GM19099 (cell line): ENCODE measurements around the gene PRKAG2.

Experiments
- POLR2A ChIP-seq: IDR thresholded peaks from 3 replicates; pipeline ENCODE4 v1.6.1; 2011; ENCODE audit warnings: low read depth; ENCODE audit not compliant: insufficient read length; ENCODE audit errors: extremely low read depth

The PRKAG2 gene

DNA sequence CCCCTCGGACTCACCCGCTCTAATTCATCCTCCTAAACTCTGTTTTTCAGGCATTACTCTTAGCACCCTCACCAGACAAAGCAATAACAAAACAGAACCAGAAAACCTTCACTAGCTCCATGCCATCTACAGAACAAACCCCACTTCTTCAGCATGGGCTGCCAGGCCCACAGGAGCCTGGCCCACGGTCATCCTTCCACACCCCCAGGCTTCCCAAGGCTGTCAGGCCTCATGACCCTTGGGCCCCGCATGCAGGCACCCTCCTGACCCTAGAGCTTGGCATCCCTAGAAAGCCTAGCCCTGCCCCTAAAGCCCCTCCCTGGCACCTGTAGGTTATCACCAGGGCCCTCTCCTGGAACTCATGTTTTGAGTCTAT, 59.6 kb downstream of the PRKAG2 start:
- no peak for TF ChIP-seq POLR2A

DNA sequence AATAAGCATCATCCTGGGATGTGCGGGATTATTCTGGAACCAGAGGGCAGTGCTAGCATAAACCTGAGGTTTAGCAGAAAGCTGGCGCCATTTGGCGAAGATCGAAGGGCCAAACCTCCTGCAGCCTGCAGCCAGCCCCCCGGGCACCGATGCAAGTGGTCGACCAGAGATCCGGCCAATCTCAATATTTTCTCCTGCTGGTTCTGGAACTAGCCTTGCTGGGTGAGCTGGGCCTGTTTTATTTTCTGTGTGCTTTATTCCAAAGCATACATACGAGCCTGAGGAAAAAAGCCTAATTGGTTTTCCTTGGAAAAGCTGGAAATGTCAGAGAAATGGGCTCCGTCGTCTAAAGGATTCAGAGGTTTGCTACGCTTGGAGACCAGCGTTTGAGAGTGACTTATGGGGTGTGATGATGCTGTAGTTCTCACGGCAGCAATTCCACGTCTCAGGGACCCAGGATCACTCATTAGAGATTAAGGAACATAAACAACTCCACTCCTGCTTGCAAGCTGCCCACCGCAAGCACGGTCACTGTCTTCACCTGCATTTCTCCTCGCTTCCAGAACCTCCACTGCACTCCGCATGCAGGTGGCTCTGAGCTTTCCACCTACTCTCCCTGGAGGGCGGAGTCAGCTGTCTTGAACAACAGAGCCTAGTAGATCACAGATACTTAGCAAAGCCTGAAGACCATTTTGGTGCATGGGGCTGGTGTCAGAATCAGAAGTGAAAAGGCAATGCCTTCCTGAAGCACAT, 60.2 kb downstream of the PRKAG2 start:
- no peak for TF ChIP-seq POLR2A

DNA sequence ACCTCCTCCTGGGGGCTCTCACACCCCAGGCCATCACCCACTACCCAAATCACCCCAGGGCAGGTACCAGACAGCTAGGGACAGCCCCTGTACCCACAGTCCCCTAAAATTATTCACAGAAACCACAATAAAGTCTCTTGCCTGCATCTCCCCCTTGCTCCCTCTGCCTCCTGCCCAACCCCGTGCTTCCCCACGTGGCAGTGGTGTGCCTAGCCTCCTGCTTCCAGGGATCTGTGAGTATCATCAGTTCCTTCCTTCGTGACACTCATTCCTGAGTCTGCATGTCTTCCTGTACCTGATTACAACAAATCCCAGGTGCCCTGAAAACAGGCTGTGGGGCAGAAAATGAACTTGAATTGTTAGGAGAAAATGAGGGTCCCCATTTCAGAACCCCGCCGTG, 61.5 kb downstream of the PRKAG2 start:
- TF ChIP-seq POLR2A: no peak

DNA sequence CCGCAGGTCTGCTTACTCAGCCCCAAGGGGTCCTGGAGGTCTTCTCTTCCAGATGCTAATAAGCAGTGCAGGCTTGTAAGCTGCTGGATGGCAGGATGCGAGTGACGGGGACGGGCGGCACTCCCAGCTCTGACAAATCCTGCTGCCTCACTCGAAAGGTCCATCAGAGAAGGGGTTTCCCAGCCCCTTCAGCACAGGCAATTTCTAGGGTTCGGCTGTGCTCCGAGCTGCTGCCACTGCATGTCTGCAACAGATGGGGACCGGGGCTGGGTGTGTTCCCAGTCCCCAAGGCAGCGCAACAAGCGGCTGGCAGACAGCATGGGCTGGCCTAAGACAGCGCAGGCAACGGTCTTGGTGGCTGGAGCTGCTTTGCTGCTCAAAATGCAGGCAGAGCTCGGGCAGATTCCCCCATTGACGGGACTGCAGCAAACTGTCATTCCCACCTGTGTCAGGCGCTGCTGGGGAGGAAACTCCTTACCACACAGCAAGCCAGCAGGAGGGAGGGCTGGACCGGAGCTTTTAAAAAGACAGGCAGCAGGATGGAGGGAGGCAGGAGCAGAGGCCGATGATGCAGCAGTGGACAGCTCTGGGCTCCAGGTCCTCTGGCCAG, 62.4 kb downstream of the PRKAG2 start:
- no peak for TF ChIP-seq POLR2A

DNA sequence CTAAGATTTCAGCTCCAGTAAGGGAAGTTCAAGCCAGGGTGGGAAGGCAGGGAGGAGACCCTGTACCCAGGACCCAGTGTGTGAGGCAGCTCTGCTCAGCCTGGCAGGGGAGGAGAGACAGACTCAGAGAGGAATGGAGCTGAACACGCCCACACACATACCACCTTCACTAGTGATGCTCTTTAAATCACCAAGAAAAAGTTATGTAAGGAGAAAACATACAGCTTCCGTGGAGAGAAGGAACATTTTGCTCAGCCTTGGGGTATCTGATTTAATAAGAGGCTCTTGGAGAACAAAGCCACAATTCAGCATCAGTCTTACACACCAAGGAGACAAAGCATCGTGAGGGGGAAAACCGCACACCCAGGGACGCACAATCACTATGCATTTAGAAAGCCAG, 62.9 kb downstream of the PRKAG2 start:
- no peak for TF ChIP-seq POLR2A

DNA sequence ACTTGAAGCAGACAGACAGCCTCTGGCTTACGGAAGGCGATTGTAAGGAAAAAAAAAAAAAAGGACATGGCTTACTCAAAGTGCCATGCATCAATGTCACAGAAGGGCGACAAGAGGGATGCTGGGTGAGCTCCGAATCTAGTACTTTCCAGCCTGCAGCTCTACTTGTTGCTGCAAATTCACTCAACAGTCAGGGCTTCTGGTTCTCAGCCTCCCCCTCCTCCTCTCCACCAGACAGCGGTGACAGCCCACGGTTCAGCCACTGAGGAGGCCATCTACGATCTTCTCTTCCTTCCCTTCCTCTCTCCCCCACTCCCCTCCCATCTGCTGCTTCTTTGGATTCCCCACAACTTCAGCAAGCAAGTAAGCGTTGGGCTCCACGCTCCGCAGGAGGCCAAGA, 63.5 kb downstream of the PRKAG2 start:
- TF ChIP-seq POLR2A: no peak

DNA sequence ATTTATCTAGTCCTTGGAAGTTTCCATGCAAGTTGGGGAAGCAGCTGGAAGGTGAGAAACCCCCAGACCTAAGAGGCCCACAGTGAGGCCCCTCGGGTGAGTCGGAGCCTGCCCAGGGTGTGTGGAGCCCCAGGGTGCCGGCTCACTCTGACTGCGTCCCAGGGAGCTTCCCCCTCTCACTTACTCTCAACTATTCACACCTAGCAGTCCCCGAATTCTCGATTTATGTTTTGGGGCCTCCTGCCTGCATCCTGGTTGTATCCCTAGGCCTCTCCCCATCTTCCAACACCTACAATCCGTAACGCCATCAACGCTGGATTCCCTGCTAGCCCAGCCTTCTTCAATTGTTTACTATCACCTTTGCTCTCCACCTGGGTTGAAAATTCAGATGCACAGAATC, 63.9 kb downstream of the PRKAG2 start:
- TF ChIP-seq POLR2A: no peak

DNA sequence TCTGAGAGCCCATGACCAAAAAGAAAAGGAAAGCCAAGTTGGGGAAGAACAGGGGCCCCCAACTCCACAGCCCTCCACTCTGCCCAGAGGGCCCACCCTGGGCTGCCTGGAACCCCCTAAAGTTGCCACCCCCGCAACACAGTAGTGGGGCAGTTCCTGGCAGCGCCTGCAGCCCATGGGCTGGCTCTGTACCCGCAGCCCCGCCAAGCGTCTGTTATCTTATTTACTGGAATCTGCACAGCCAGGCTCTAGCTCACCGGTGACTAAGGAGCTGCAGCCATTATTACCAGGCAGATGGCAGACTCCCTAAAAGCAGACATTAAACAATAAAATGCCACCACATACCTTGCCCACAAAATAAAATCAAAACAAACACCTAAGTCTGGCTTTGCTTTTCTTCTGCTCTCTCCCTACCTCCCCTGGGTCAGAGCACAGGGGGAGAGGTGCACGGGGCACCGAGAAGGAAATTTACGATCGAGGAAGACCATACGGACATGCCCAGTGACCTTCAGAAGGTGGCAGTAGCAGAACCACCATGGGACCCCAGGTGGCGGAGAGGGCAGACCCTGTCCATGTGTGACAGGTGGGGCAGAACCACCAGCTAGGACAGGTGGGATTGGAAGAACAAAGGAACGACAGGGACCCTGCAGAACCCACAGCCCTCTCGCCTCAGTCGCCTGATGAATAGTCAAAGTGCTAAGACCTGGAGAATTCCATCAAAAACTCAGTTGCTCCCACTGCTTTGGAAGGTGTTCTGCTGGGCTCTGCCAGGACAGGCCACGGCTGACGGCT, 66.3 kb downstream of the PRKAG2 start:
- no peak for TF ChIP-seq POLR2A

DNA sequence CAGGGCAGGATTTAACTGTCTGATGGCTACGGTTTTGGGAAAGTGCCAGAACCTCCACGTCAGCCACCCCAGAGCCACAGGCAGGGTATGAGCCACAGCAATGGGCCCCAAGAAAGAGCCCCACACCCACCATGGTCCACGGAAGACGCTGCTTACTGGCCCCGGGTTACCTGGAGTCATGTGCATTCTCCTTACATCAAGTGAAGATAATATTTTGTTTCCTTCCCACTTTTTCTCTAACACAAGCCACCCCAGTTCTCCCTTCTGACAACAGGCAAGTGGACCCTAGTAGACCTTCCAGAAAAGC, 67.1 kb downstream of the PRKAG2 start:
- no peak for TF ChIP-seq POLR2A

DNA sequence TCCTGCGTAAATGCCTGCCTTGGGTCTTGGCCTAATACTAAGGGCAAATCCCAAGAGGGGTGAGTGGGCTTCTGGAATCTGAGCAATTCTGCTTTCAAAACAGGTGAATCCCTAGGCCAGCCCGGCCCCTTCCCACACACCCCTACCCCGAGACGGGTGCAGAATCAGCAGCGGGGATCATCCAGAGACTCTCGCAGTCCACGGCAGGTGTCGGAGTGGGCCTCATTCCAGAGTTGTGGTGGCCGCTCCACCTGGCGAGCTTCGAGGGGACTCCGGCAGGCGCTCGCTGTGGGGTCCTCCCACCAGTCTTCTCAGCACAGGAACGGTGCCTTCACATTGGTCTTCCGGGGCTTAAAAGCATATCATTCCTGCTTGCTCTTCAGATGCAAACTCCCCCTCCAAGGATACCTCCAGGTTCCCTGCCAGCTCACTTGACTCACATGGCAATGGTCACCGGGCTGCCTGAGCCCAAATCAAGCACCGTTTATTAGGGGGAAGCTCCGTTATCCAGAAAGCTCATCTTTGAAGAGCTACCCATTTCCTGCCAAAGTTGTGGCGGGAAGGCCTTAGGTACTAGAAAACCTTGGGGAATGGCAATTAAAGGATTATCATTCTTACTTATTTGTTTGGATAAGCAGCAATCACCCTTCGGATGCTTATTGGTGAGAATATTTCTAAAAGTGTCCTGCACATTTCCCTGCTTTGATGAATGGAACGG, 67.6 kb downstream of the PRKAG2 start:
- TF ChIP-seq POLR2A: no peak

DNA sequence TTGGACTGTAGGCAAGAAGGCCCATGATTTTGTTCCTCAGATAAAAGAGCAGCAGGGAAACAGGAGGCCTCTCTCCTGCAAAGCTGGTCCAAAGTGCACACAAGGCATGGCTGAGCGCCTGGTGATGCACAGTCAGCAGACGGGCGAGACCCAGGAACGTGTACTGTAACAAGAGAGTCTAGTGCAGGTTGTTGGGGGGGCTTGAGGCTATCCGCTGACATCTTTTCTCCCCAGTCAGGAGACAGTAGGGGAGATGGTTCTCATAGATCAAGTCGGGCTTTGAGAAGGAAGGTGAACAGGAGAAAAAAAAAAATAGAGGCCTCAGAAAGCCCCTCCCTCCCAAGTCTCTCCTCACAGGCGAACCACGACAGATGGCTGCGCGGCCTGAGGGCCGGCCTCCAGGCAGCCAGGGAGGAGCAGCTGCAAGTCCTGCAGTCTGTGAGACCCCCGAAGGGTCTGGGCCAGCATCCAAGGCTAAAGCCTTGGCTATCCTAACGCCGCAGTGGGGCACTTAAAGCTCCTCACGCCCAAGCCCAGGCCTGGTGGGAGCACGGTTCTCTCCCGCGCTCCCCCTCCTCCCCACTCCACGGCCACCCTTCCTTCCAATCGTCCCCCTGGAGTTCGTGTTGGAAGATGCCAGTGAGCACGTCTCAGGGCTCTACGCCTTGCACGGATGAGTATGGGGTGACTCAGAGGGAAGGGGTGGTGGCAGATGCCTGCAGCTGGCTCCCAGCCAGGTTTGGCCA, 68.3 kb downstream of the PRKAG2 start:
- TF ChIP-seq POLR2A: no peak

DNA sequence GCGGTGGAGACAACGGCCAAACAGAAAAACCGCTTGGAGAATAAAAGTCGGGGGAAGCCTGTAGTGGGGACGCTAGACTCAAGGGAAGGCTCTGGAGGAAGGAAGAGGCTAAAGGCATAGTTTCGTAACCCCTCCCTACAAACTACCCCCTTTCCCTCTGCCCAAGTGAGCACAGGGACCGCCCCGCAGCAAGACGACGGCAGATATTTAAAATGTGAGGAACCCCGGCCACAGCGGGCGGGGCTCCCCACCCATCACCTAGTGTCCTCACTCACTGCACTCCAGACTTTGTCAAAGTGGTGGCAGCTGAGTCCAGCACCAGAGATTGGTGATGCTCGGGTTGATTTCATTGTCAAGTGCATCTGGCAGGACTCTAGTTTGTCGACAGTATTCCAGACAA, 69.1 kb downstream of the PRKAG2 start:
- TF ChIP-seq POLR2A: no peak

DNA sequence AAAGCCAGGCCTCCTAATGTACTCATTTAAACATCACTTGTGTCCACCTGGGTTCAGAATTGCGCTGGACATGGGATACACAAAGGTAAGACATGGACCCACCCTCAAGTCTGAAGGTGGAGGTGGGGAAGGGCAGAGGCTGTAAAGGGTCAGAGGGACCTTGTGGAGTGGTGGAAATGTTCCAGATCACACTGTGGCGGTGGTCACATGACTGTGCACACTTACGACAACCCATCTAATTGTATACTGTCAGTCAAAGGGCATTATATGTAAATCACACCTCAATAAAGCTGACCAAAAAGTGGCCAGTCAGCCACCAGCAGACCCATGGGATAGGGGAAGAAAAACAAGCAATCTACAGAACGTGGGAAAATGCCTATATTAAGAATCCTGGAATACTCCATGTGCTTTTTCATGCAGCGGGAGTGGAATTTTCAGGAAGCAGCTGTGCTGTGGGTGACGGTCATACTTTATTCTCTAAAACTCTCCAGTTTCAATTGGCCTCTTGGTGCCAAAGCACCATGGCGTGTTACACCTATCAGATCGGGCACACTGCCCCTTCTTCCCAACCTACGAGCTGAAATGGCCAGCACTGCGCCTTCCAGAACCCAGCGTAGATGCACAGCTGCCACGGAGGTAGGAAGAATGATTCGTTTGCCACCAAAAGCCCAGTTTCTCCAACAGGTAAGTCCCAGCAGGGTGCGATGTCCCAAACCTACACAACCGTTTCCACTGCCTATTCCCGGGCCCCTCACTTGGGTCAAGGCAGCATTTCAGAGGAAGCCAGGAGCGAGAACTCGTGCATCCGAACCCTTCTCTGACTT, 69.8 kb downstream of the PRKAG2 start:
- TF ChIP-seq POLR2A: no peak

DNA sequence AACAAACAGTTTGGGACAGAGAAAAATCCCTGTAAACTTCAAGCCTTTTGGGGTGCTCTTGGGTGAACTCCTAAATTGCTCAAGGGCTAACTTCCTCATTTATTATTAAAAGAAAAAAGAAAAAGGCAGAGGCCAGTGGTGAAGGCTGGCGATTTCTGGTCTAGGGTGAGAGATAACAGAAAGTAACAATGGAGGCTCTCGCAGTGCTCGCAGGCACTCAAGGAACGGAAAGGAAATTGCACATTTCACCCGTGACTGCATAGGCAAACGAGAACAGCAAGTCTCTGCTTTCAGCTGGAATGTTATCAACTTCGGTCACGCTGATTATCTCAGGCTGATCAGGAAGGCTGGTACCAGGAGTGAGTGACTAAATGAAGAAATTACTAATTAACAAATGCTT, 70.7 kb downstream of the PRKAG2 start:
- no peak for TF ChIP-seq POLR2A
